ENCODE data around the gene TIGD1. TPM values are rescaled to one million over a fixed set of nuclear protein-coding genes. Genes with fewer than 3 reads are reported as not detected.

TIGD1 gene
- total RNA-seq (ENCODE audit: low replicate concordance): 1.2 and 1.7 TPM in 2 replicates

DNA sequence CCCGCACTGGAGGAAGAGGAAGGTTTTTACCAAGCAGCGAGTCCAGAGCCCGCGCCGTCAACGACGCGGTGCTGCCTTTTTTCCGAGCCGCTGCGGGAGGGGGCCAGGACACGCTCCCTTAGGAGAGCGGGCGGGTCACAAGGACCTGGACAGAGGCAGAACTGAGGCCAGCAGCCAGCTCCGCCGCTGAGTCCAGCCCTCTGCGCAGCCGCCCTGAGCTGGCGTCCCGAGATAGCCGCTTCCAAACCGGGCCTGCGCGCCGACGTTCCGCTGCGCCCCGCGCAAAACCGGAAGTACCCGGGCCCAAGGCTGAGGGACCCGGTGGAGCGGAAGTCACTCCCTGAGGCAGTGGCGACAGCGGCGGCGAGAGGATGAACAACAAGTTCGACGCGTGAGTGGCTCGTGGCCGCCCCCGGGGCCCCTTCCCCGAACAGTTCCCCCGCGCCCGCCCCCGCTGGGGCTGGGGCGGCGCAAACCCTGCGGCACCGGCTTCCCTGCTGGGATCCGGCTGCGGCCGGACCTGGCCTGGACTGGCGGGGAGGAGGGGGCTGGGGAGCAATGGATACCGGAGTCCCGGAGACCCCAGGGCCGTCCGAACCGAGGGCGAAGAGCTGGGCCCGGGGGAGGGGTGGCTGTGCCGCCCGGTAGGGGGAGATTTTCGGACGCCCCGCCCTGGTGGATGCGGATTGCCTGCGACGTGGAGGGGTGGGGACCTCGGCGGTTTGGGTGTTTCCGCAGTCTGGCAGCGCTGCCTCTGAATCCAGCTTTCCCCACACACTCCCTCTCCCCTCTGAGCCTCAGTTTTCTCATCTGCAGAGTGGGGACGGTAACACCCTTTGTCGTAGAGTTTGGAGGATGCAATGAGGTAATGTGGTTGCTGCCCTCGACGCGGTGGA lies at the start of gene TIGD1, which contains the start of gene EIF4E2:
Gene TIGD1 (minus strand): TSS at position 204 of the 896 bp plus-strand sequence. CDS start 675 bp downstream, outside the sequence.
Gene EIF4E2 (plus strand): TSS at position 336 of the 896 bp plus-strand sequence. CDS start 36 bp downstream, at position 372.

DNA sequence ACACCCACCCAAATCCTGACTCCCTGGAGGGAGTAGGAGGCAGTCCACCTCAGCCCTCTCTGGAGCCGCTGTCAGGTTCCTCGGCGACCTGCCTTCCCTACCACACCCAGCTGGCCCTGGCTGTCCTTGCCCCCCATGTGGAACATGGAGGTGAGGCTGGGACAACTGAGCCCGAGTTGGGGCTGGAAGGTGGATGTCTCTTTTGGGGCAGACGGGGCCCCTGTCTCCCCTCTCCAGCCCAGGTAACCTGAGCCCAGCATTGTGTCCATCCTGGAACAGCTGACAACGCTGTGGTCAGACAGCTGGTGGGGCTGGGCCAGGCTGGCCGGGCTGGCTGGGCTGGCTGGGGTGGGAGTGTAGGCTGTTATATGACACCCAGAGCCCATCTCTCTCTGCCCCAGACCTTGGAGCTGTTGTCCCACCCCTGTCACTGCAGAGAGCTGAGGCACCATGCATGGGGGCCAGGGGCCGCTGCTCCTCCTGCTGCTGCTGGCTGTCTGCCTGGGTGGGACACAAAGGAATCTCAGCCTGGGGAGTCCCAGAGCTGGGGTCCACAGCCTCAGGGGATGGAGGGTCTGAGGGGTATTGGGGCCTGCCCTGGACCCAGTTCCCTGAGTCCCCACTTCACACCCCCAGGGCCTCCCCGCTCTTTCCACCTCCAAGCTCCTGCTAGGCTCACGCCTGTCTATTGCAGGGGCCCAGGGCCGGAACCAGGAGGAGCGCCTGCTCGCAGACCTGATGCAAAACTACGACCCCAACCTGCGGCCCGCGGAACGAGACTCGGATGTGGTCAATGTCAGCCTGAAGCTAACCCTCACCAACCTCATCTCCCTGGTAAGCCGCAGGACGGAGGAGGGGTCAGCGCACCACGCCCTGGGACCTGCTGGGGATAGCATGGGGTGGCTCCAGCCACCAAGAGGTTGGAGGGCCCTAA lies 10.8 kb downstream of the TIGD1 start, which contains the start of gene CHRNG:
Gene CHRNG (plus strand): TSS at position 395 of the 934 bp plus-strand sequence. CDS start 56 bp downstream, at position 451.

DNA sequence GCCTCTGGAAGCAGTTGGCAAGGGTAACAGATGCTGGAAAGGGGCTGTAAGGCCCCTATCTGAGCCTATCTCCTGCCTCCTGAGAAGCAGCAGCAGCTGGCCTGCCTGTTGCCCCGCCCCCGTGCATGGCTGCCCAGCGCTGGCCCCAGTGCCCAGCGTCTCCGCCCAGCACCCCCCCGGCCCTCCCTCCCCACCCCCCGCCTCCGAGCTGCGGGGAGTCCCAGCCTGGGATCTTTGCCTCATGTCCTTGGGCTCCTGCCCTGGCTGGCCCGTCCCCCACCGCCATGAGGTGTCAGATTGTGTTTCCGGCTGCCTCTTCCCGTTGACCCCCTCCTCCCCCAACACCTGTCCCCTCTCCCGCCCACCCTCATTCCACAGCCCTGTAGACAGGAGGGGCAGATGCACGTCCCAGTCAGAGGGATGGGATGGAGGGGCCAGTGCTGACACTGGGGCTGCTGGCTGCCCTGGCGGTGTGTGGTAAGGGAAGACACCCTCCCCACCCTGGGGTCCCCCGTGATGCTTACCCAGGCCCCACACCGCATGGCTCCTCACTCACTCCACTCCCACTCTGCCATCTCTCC lies 24.5 kb downstream of the TIGD1 start, which contains the start of gene CHRND:
Gene CHRND (plus strand): TSS at position 370 of the 581 bp plus-strand sequence. CDS start 56 bp downstream, at position 426.

DNA sequence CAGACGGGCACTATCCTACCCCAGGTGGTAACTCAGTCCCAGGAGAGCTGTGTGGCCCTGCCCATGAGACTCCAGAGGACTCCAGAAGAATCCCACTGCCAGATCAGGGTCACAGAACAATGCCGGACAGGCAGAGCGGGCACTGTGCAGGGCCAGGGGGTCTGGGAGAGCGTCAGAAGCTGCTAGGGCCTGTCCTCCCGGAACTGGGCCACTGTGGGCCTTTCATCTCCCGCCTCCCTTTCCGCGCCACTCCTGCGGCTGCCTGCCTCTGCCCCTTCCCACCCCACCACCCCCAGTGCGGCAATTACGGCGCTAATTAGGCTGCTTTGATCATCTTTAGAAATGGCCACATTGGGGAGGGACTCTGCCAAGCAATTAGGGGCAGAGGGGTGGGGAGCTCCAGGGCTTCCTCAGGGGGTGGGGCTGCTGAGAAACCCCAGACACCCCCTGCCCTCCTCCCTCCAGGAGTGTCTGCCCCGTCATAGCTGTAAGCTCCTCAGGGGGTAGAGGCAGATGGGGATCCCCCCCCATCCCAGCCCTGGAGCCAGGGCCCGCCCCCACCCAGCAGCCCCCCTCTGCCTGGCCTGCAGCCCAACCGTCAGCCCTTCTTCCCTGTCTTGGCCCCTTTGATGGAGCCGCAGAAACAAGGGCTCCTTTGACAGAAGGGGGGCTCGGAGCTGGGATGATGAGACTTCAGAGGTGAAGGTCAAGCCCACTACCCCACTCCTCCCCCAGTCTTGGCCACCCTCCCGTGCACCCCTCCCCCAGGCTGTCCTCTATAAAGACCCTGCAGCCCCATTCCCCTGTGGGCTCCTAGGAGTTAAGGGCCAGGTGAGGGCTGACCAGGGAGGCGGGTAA lies 30.5 kb downstream of the TIGD1 start, which contains the start of gene PRSS56:
Gene PRSS56 (plus strand): TSS at position 808 of the 858 bp plus-strand sequence. CDS start 211 bp downstream, outside the sequence.

Other genes starting within 250 kb of the TIGD1 start
- not detected in 2 replicates for gene ALPP, start 171.8 kb downstream of the TIGD1 start, total RNA-seq (ENCODE audit: low replicate concordance)
- not detected in 2 replicates for gene ALPG, start 143.7 kb downstream of the TIGD1 start, total RNA-seq (ENCODE audit: low replicate concordance)
- gene ALPI, start 94.4 kb downstream of the TIGD1 start, total RNA-seq (ENCODE audit: low replicate concordance): not detected in 2 replicates
- not detected in 2 replicates for gene ECEL1, start 62.7 kb downstream of the TIGD1 start, total RNA-seq (ENCODE audit: low replicate concordance)
- not detected in 2 replicates for gene PRSS56, start 30.2 kb downstream of the TIGD1 start, total RNA-seq (ENCODE audit: low replicate concordance)
- not detected in 2 replicates for gene CHRND, start 24.4 kb downstream of the TIGD1 start, total RNA-seq (ENCODE audit: low replicate concordance)
- not detected in 2 replicates for gene CHRNG, start 10.9 kb downstream of the TIGD1 start, total RNA-seq (ENCODE audit: low replicate concordance)
- 165 and 166 TPM in 2 replicates for gene EIF4E2, start 132 bp upstream of the TIGD1 start, total RNA-seq (ENCODE audit: low replicate concordance)
- 0.23 and 0.30 TPM in 2 replicates for gene EFHD1, start 83.0 kb upstream of the TIGD1 start, total RNA-seq (ENCODE audit: low replicate concordance)
- gene GIGYF2, start 146.8 kb upstream of the TIGD1 start, total RNA-seq (ENCODE audit: low replicate concordance): 39.7 and 166 TPM in 2 replicates
- not detected in 2 replicates for gene KCNJ13, start 226.0 kb upstream of the TIGD1 start, total RNA-seq (ENCODE audit: low replicate concordance)